GM12873 (cell line): ENCODE data around the gene AMPD1.

ENCODE experiments used
- CTCF ChIP-seq: IDR thresholded peaks from 2 replicates; pipeline ENCODE4 v1.5.1; 2012; ENCODE audit warnings: low read depth, mild to moderate bottlenecking, moderate library complexity, low read length, control low read depth; ENCODE audit not compliant: insufficient read depth; ENCODE audit errors: missing control alignments

Gene AMPD1

GRCh38 chr1:114632427-114632826 lies 62.9 kb downstream of the AMPD1 start:
- TF ChIP-seq CTCF: no peak

- TF ChIP-seq CTCF: no peak
Observed at GRCh38 chr1:114627107-114627506, 68.2 kb downstream of the AMPD1 start.

GRCh38 chr1:114623364-114623763 lies 72.0 kb downstream of the AMPD1 start:
- TF ChIP-seq CTCF: no peak
